ENCODE measurements around the gene LARGE1.

Gene LARGE1

GRCh38 chr22:33402325-33402724 is 518.0 kb downstream of the LARGE1 start:
- Histone ChIP-seq H3K4ac (ENCODE audit: low read length) (no peak overlapping the region), H2BK15ac (ENCODE audit: low read length) (no peak overlapping the region), H3K9ac (ENCODE audit: low read depth, low read length, poor library complexity) (no peak overlapping the region), H3K36me3 (replicated peaks in 1 of 2; ENCODE audit: control insufficient read depth in 2 of 2, insufficient read depth in 2 of 2, low read length in 2 of 2) (no peaks in the 10 kb centered on the region), H2AK5ac (ENCODE audit: low read depth, low read length) (no peak overlapping the region), H3K4me3 (ENCODE audit: low read length in 2 of 2) (no peak overlapping the region), H3K27ac (replicated peaks; ENCODE audit: low read length) (no peak overlapping the region), H2BK5ac (ENCODE audit: low read length) (no peak overlapping the region), H3K4me1 (ENCODE audit: control insufficient read depth in 2 of 2, insufficient read depth in 1 of 2, low read depth in 1 of 2, low read length in 2 of 2) (peaks cover 0 to 2% of the 10 kb centered on the region in 2 donors), H2BK120ac (ENCODE audit: low read depth, low read length) (no peak overlapping the region), H4K8ac (ENCODE audit: low read depth, low read length) (no peak overlapping the region), H3K23ac (ENCODE audit: low read depth, low read length, poor library complexity) (no peak overlapping the region), H3K18ac (ENCODE audit: low read length) (no peak overlapping the region), H3K4me2 (ENCODE audit: insufficient read depth, low read length, poor library complexity, severe bottlenecking) (no peak overlapping the region), H3K14ac (ENCODE audit: low read length) (no peak overlapping the region), H2BK12ac (ENCODE audit: low read length) (no peak overlapping the region), H2AFZ (ENCODE audit: low read length) (no peak overlapping the region), H3K27me3 (ENCODE audit: control insufficient read depth in 3 of 3, insufficient read depth in 3 of 3, low read depth in 1 of 3, low read length in 3 of 3) (no peaks in the 10 kb centered on the region), H3K9me3 (replicated peaks in 1 of 2; ENCODE audit: control insufficient read depth in 2 of 2, insufficient read depth in 1 of 2, low read depth in 1 of 2, low read length in 2 of 2) (peaks cover 0 to 4% of the 10 kb centered on the region in 2 donors), H4K91ac (ENCODE audit: low read depth, low read length, poor library complexity) (no peak overlapping the region), H3K79me1 (ENCODE audit: low read depth, low read length) (no peaks in the 10 kb centered on the region)
- WGBS, 2 donors (ENCODE audit: extremely low coverage in 2 of 2, insufficient read length in 2 of 2, insufficient replicate concordance in 1 of 2), result no CpG with 5 or more reads among the region's 3 CpGs
- no peak for DNase-seq (ENCODE audit: low spot score)

GRCh38 chr22:33401291-33401690 is 519.0 kb downstream of the LARGE1 start:
- no peak overlapping the region for H3K4me3 ChIP-seq (ENCODE audit: low read length in 2 of 2)
- no peak overlapping the region for H2BK120ac ChIP-seq (ENCODE audit: low read depth, low read length)
- H3K4me1 ChIP-seq (ENCODE audit: control insufficient read depth in 2 of 2, insufficient read depth in 1 of 2, low read depth in 1 of 2, low read length in 2 of 2), result peaks cover 0 to 2% of the 10 kb centered on the region in 2 donors
- H2BK12ac ChIP-seq (ENCODE audit: low read length), result no peak overlapping the region
- H2AFZ ChIP-seq (ENCODE audit: low read length), result no peak overlapping the region
- H3K27ac ChIP-seq (replicated peaks; ENCODE audit: low read length), result no peak overlapping the region
- H3K4ac ChIP-seq (ENCODE audit: low read length), result no peak overlapping the region
- H2AK5ac ChIP-seq (ENCODE audit: low read depth, low read length), result no peak overlapping the region
- DNase-seq (ENCODE audit: low spot score), result no peak
- H3K36me3 ChIP-seq (replicated peaks in 1 of 2; ENCODE audit: control insufficient read depth in 2 of 2, insufficient read depth in 2 of 2, low read length in 2 of 2), result no peaks in the 10 kb centered on the region
- H2BK15ac ChIP-seq (ENCODE audit: low read length), result no peak overlapping the region
- H3K4me2 ChIP-seq (ENCODE audit: insufficient read depth, low read length, poor library complexity, severe bottlenecking), result no peak overlapping the region
- no peak overlapping the region for H2BK5ac ChIP-seq (ENCODE audit: low read length)
- H3K9me3 ChIP-seq (replicated peaks in 1 of 2; ENCODE audit: control insufficient read depth in 2 of 2, insufficient read depth in 1 of 2, low read depth in 1 of 2, low read length in 2 of 2), result peaks cover 0 to 5% of the 10 kb centered on the region in 2 donors
- H3K9ac ChIP-seq (ENCODE audit: low read depth, low read length, poor library complexity), result no peak overlapping the region
- H4K91ac ChIP-seq (ENCODE audit: low read depth, low read length, poor library complexity), result no peak overlapping the region
- WGBS, 2 donors (ENCODE audit: extremely low coverage in 2 of 2, insufficient read length in 2 of 2, insufficient replicate concordance in 1 of 2), result no CpG with 5 or more reads among the region's 5 CpGs
- H3K14ac ChIP-seq (ENCODE audit: low read length), result no peak overlapping the region
- H3K18ac ChIP-seq (ENCODE audit: low read length), result no peak overlapping the region
- H4K8ac ChIP-seq (ENCODE audit: low read depth, low read length), result no peak overlapping the region
- no peaks in the 10 kb centered on the region for H3K27me3 ChIP-seq (ENCODE audit: control insufficient read depth in 3 of 3, insufficient read depth in 3 of 3, low read depth in 1 of 3, low read length in 3 of 3)
- H3K79me1 ChIP-seq (ENCODE audit: low read depth, low read length), result no peaks in the 10 kb centered on the region
- no peak overlapping the region for H3K23ac ChIP-seq (ENCODE audit: low read depth, low read length, poor library complexity)

- H2BK120ac ChIP-seq (ENCODE audit: low read depth, low read length), result no peak overlapping the region
- no peaks in the 10 kb centered on the region for H3K27me3 ChIP-seq (ENCODE audit: control insufficient read depth in 3 of 3, insufficient read depth in 3 of 3, low read depth in 1 of 3, low read length in 3 of 3)
- H2BK12ac ChIP-seq (ENCODE audit: low read length), result no peak overlapping the region
- no peaks in the 10 kb centered on the region for H3K79me1 ChIP-seq (ENCODE audit: low read depth, low read length)
- H3K36me3 ChIP-seq (replicated peaks in 1 of 2; ENCODE audit: control insufficient read depth in 2 of 2, insufficient read depth in 2 of 2, low read length in 2 of 2), result no peaks in the 10 kb centered on the region
- H4K8ac ChIP-seq (ENCODE audit: low read depth, low read length), result no peak overlapping the region
- H4K91ac ChIP-seq (ENCODE audit: low read depth, low read length, poor library complexity), result no peak overlapping the region
- no peak overlapping the region for H3K27ac ChIP-seq (replicated peaks; ENCODE audit: low read length)
- H3K9me3 ChIP-seq (replicated peaks in 1 of 2; ENCODE audit: control insufficient read depth in 2 of 2, insufficient read depth in 1 of 2, low read depth in 1 of 2, low read length in 2 of 2), result peaks cover 0 to 5% of the 10 kb centered on the region in 2 donors
- H3K18ac ChIP-seq (ENCODE audit: low read length), result no peak overlapping the region
- no peak overlapping the region for H2BK5ac ChIP-seq (ENCODE audit: low read length)
- no peak overlapping the region for H3K23ac ChIP-seq (ENCODE audit: low read depth, low read length, poor library complexity)
- H2BK15ac ChIP-seq (ENCODE audit: low read length), result no peak overlapping the region
- no peak overlapping the region for H3K4me2 ChIP-seq (ENCODE audit: insufficient read depth, low read length, poor library complexity, severe bottlenecking)
- H3K9ac ChIP-seq (ENCODE audit: low read depth, low read length, poor library complexity), result no peak overlapping the region
- no peak overlapping the region for H3K4ac ChIP-seq (ENCODE audit: low read length)
- no peak overlapping the region for H3K4me3 ChIP-seq (ENCODE audit: low read length in 2 of 2)
- H2AFZ ChIP-seq (ENCODE audit: low read length), result no peak overlapping the region
- H2AK5ac ChIP-seq (ENCODE audit: low read depth, low read length), result no peak overlapping the region
- no CpG with 5 or more reads among the region's 5 CpGs for WGBS, 2 donors (ENCODE audit: extremely low coverage in 2 of 2, insufficient read length in 2 of 2, insufficient replicate concordance in 1 of 2)
- no peak overlapping the region for H3K14ac ChIP-seq (ENCODE audit: low read length)
- peaks cover 0 to 2% of the 10 kb centered on the region in 2 donors for H3K4me1 ChIP-seq (ENCODE audit: control insufficient read depth in 2 of 2, insufficient read depth in 1 of 2, low read depth in 1 of 2, low read length in 2 of 2)
- no peak for DNase-seq (ENCODE audit: low spot score)
Measured at GRCh38 chr22:33400891-33401290, 519.4 kb downstream of the LARGE1 start.

GRCh38 chr22:33400061-33400840 is 520.0 kb downstream of the LARGE1 start:
- H3K23ac ChIP-seq (ENCODE audit: low read depth, low read length, poor library complexity), result no peak overlapping the region
- no peaks in the 10 kb centered on the region for H3K79me1 ChIP-seq (ENCODE audit: low read depth, low read length)
- no peak overlapping the region for H3K9ac ChIP-seq (ENCODE audit: low read depth, low read length, poor library complexity)
- H3K14ac ChIP-seq (ENCODE audit: low read length), result no peak overlapping the region
- H4K91ac ChIP-seq (ENCODE audit: low read depth, low read length, poor library complexity), result no peak overlapping the region
- peaks cover 0 to 5% of the 10 kb centered on the region in 2 donors for H3K9me3 ChIP-seq (replicated peaks in 1 of 2; ENCODE audit: control insufficient read depth in 2 of 2, insufficient read depth in 1 of 2, low read depth in 1 of 2, low read length in 2 of 2)
- H2AFZ ChIP-seq (ENCODE audit: low read length), result no peak overlapping the region
- H4K8ac ChIP-seq (ENCODE audit: low read depth, low read length), result no peak overlapping the region
- H3K4me3 ChIP-seq (ENCODE audit: low read length in 2 of 2), result no peak overlapping the region
- no peaks in the 10 kb centered on the region for H3K36me3 ChIP-seq (replicated peaks in 1 of 2; ENCODE audit: control insufficient read depth in 2 of 2, insufficient read depth in 2 of 2, low read length in 2 of 2)
- H3K27ac ChIP-seq (replicated peaks; ENCODE audit: low read length), result no peak overlapping the region
- H2BK120ac ChIP-seq (ENCODE audit: low read depth, low read length), result no peak overlapping the region
- no peak overlapping the region for H3K18ac ChIP-seq (ENCODE audit: low read length)
- DNase-seq (ENCODE audit: low spot score), result no peak
- no peaks in the 10 kb centered on the region for H3K27me3 ChIP-seq (ENCODE audit: control insufficient read depth in 3 of 3, insufficient read depth in 3 of 3, low read depth in 1 of 3, low read length in 3 of 3)
- peaks cover 0 to 2% of the 10 kb centered on the region in 2 donors for H3K4me1 ChIP-seq (ENCODE audit: control insufficient read depth in 2 of 2, insufficient read depth in 1 of 2, low read depth in 1 of 2, low read length in 2 of 2)
- no peak overlapping the region for H2BK5ac ChIP-seq (ENCODE audit: low read length)
- H3K4me2 ChIP-seq (ENCODE audit: insufficient read depth, low read length, poor library complexity, severe bottlenecking), result no peak overlapping the region
- no peak overlapping the region for H2BK12ac ChIP-seq (ENCODE audit: low read length)
- WGBS, 2 donors (ENCODE audit: extremely low coverage in 2 of 2, insufficient read length in 2 of 2, insufficient replicate concordance in 1 of 2), result no CpG with 5 or more reads among the region's 9 CpGs
- H2AK5ac ChIP-seq (ENCODE audit: low read depth, low read length), result no peak overlapping the region
- no peak overlapping the region for H2BK15ac ChIP-seq (ENCODE audit: low read length)
- H3K4ac ChIP-seq (ENCODE audit: low read length), result no peak overlapping the region
